Kidney (tissue), 14 donors: ENCODE measurements around the gene WDR45B. TPM values are rescaled to one million over a fixed set of nuclear protein-coding genes. Genes with fewer than 3 reads are reported as not detected.
A peak's percentile ranks its signal among the peaks of the same experiment; 100 is the strongest.

ENCODE experiments used
- DNase-seq, 5 donors: peaks; one replicate each; pipeline ENCODE4 v3.0.0-alpha.2; 2013 to 2020
- FAIRE-seq: peaks from 2 replicates; lab custom pipeline; 2012; peaks lifted over from hg19 to GRCh38; lab: Jason Lieb, UNC
- H3K27ac ChIP-seq, 2 donors: one replicate each; pipeline ENCODE4 v1.7.0; 2013; ENCODE audit warnings: low read depth in 2 of 2, low read length in 2 of 2, inconsistent platforms in 1 of 2
- H3K27me3 ChIP-seq: one replicate; pipeline ENCODE4 v1.7.1; 2013; ENCODE audit warnings: low read length, inconsistent platforms; ENCODE audit not compliant: control insufficient read depth, insufficient read depth
- H3K36me3 ChIP-seq, 3 donors: one replicate each; pipeline versions ENCODE4 v1.7.0 to v1.7.1; 2013; ENCODE audit warnings: low read length in 3 of 3, control low read depth in 1 of 3, inconsistent platforms in 1 of 3; ENCODE audit not compliant: insufficient read depth in 3 of 3, control insufficient read depth in 2 of 3
- H3K4me1 ChIP-seq, 3 donors: one replicate each; pipeline versions ENCODE4 v1.7.0 to v1.7.1; 2013; ENCODE audit warnings: low read length in 3 of 3, inconsistent platforms in 1 of 3, low read depth in 1 of 3; ENCODE audit not compliant: control insufficient read depth in 2 of 3, insufficient read depth in 2 of 3
- H3K4me3 ChIP-seq, 3 donors: one replicate each; pipeline versions ENCODE4 v1.7.0 to v1.8.1; 2013; ENCODE audit warnings: low read length in 3 of 3, control low read depth in 1 of 3, inconsistent platforms in 1 of 3
- H3K9ac ChIP-seq, 3 donors: one replicate each; pipeline versions ENCODE4 v1.7.0 to v1.7.1; 2013; ENCODE audit warnings: low read length in 3 of 3, control low read depth in 1 of 3, inconsistent platforms in 1 of 3
- H3K9me3 ChIP-seq, 3 donors: one replicate each; pipeline versions ENCODE4 v1.7.0 to v1.7.1; 2013; ENCODE audit warnings: low read length in 3 of 3, control low read depth in 1 of 3, inconsistent platforms in 1 of 3; ENCODE audit not compliant: control insufficient read depth in 2 of 3, insufficient read depth in 1 of 3
- CTCF ChIP-seq: IDR thresholded peaks from 3 replicates; pipeline ENCODE4 v1.5.1; 2012; ENCODE audit warnings: mild to moderate bottlenecking, moderate library complexity, borderline replicate concordance; ENCODE audit not compliant: insufficient read depth; ENCODE audit errors: extremely low read depth
- intact Hi-C: fragments of 100-400 bp; cut with DNase I; formaldehyde crosslinking; loops from one replicate; pipeline ENCODE4 v1.11.1; 2022
- polyA plus RNA-seq: library from polyadenylated mRNA; stranded (reverse); fragments of 350-450 nt; fragmentation: Illumina TruSeq; extraction: RNeasy Lipid Tissue Mini Kit (QIAGEN cat#74804); gene quantifications from one replicate; pipeline ENCODE4 v1.2.3, GENCODE V29; 2014; ENCODE audit warnings: low read depth, low replicate concordance; ENCODE audit not compliant: insufficient read depth
- total RNA-seq: library from RNA; stranded (reverse); fragmentation: NEBNext Ultra II Directional; extraction: Animal tissue kit (Norgen Biotek cat#: 25700); gene quantifications from one replicate; pipeline ENCODE4 v1.2.1, GENCODE V29; 2021
- donor health status: control.
- donor health status: control.
- donor health status: control.
- donor health status: control.
- donor health status: control.
- donor health status: DM: yes; HTN: yes; CAD: no.
- donor health status: Normal renal cell carcinoma (clear cell type).

Gene WDR45B
- total and polyA plus RNA-seq, 2 donors from 2014 or later = 64.7 to 65.4 TPM

- DNase-seq (peak in 1 of 5 donors; percentile 48), FAIRE-seq (no peak)
- intact Hi-C loops = no loop called here
- no peaks in the 10 kb centered on the region for H3K36me3 ChIP-seq
- no peak overlapping the region for H3K9ac ChIP-seq
- no peak for TF ChIP-seq CTCF
- H3K4me1 ChIP-seq = peaks cover 0 to 11% (median 0%) of the 10 kb centered on the region in 3 donors
- peak overlapping the region in 1 of 2 donors; percentile 22 for H3K27ac ChIP-seq
- H3K9me3 ChIP-seq = peaks cover 0 to 5% (median 0%) of the 10 kb centered on the region in 3 donors
- H3K4me3 ChIP-seq = no peak overlapping the region
- H3K27me3 ChIP-seq = no peaks in the 10 kb centered on the region
Measured at GRCh38 chr17:82692268-82692667, 44.0 kb upstream of the WDR45B start.

GRCh38 chr17:82691714-82692113 is 43.5 kb upstream of the WDR45B start:
- Histone ChIP-seq H3K27me3 (no peaks in the 10 kb centered on the region), H3K27ac (no peak overlapping the region), H3K9me3 (peaks cover 0 to 5% (median 0%) of the 10 kb centered on the region in 3 donors), H3K4me3 (no peak overlapping the region), H3K4me1 (peaks cover 0 to 9% (median 5%) of the 10 kb centered on the region in 3 donors), H3K9ac (no peak overlapping the region), H3K36me3 (no peaks in the 10 kb centered on the region)
- intact Hi-C loops = no loop called here
- DNase-seq (peak in 1 of 5 donors; percentile 45), FAIRE-seq (no peak)
- TF ChIP-seq CTCF = no peak

GRCh38 chr17:82690786-82691489 is 42.7 kb upstream of the WDR45B start:
- Histone ChIP-seq H3K27me3 (no peaks in the 10 kb centered on the region), H3K9me3 (peaks cover 0 to 5% (median 0%) of the 10 kb centered on the region in 3 donors), H3K4me3 (no peak overlapping the region), H3K36me3 (no peaks in the 10 kb centered on the region), H3K27ac (no peak overlapping the region), H3K4me1 (peaks cover 0 to 11% (median 10%) of the 10 kb centered on the region in 3 donors), H3K9ac (no peak overlapping the region)
- intact Hi-C loops = no loop called here
- no peak for TF ChIP-seq CTCF
- DNase-seq = no peak
- no peak for FAIRE-seq
